Activated CD4-positive, alpha-beta T cell treated with anti-CD3 and anti-CD28 coated beads for 1 hour (primary cell): ENCODE data around the gene SMR3B.

Source experiments
- DNase-seq: peaks from one replicate; pipeline ENCODE4 v3.0.0-alpha.2; 2020

Gene SMR3B

DNA sequence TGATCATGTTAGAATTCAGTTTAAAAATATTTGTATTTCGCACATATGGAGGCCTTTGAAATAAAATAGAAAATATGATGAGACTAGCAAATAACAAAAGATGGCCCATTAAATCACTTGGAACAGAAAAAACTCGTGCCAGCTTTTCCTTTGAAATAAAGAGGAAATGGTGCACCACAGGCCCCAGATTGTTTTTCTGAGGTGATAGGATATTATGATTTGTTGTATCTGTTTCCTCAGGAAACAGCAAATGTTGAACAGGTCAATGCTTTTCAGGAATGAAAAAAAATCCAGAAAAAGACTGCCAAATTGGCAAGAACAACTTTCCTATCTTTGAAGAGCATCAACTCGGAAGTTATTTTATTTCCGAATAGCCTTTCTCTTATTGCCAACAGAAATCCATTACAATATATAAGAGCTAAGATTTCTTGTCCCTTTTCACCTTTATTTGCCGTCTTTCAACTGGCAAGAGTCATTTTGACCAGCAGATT lies at the start of gene SMR3B:
Gene SMR3B, plus strand, starts transcription at position 441 of the 491 bp plus-strand sequence. CDS start 1,380 bp downstream, outside the sequence.
- DNase-seq, result no peak

- no peak for DNase-seq
Measured at GRCh38 chr4:70334681-70335080, 48.2 kb upstream of the SMR3B start, which contains the start of gene CABS1. Gene CABS1 (plus strand): TSS chr4:70334981. CDS start chr4:70335040, 59 bp downstream.

DNA sequence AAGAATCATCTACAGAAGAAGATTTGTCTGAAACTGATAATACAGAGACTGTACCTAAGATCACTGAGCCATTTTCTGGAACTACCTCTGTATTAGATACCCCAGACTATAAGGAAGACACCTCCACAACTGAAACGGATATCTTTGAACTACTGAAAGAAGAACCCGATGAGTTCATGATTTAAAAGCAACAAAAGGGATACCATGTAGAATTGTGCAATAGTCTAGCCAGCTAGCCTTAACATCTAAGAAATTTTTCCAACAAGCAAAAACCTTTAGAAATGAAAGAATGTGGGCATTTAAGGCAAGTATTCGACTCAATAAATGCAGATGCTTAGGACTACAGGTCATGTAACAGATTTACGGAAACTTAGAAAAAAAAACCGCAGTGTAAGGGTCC lies 46.9 kb upstream of the SMR3B start:
- DNase-seq, result no peak

GRCh38 chr4:70337886-70338420 lies 45.0 kb upstream of the SMR3B start:
- DNase-seq, result no peak

- DNase-seq, result no peak
Measured at GRCh38 chr4:70356185-70356584, 26.7 kb upstream of the SMR3B start.

- DNase-seq, result no peak
Measured at GRCh38 chr4:70359115-70359661, 23.7 kb upstream of the SMR3B start.

GRCh38 chr4:70360460-70360859 lies 22.5 kb upstream of the SMR3B start, which contains the start of gene SMR3A:
Gene SMR3A (plus strand): TSS chr4:70360760. CDS start chr4:70362116, 1,356 bp downstream.
- no peak for DNase-seq

DNA sequence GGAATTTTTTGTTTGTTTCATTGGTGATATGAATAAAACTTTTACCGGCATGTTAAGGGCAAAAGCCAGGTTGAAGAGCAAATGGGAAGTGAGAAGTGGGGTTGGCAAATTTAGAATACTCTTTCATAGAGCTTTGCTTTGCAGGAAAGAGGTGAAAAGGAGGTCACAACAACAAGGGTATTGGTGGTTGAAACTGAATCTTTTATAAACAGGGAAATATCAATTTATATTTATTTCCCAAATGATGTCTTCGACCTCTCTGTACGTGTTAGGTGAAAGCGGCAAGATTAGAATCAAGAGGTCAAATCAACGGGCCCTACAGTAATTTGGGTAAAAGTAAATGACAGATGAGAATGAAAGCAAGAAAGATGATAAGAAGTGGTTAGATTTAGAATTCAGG lies 18.9 kb upstream of the SMR3B start:
- DNase-seq, result no peak

DNA sequence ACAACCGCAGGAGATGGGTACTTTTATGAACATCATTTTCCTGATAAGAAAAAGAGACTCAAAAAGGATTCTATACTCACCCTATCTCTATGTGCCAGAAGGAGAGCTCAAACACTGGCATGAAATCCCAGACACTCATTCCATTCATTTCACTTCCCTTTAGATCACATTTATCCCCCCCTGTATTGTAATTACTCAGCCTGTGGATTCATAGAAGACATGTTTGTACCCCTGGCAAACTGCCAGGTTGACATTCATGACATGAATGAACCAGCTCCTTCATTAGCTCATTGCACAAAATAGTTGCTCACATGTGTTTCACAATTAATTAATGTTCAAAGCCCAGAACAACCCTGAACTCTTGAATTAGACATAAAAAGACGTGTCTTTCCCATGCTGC lies 17.5 kb upstream of the SMR3B start:
- DNase-seq, result no peak

DNA sequence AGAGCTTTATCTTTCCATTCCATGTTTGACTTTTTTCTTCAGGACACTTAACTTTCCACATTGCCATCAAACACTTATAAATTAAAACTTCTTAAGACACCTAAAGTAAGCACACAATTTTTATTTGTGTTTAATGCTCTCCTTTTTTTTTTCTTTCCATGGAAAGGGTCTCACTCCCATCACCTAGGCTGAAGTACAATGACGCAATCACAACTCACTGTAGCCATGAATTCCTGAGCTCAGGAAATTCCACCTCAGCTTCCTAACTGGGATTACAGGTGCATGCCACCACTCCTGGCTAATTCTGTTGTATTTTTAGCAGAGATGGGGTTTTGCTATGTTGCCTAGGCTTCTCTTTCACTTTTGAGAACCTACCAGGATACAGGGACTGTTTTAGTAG lies 15.1 kb upstream of the SMR3B start:
- no peak for DNase-seq

GRCh38 chr4:70371987-70372386 lies 10.9 kb upstream of the SMR3B start:
- DNase-seq, result no peak

- no peak for DNase-seq
Measured at GRCh38 chr4:70372760-70373159, 10.2 kb upstream of the SMR3B start.

DNA sequence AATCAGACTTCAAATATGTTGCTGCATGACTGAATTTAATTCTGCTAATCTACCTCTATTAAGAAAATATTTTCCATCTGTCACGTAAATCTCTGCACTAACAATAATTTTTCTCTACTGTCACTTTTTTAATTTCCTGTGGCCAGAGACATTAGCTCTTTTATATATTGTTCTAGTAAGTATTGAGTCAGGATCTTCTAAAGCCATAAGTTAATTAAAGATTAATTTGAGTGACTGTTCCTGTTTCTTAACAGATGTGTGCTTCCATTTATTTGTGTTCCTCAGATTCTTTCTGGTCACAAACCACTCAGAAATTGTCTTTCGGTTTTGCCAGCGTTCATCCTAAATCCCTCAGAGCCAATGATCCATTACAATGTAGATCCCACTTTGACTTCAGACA lies 2.4 kb upstream of the SMR3B start:
- no peak for DNase-seq

GRCh38 chr4:70392057-70392776 lies 9.3 kb downstream of the SMR3B start:
- no peak for DNase-seq

DNA sequence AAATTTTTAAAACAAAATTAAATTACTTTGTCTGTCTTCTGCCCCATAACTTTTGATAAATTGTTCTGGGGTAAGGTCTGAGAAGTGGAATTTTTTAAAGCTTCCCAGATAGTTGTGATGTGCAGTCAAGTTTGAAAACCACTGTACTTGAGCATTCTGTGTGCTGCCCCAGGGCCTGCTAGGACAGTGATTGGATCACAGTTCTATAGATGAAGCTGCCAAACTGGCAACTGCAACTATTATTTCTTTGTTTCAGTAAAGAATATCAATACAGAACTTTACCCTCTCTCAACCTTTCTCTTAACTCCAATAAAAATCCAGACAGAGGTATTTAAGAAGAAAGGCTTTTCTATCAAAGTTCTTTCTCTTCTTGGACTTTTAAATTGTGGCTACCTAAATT lies 14.6 kb downstream of the SMR3B start, which contains the start of gene OPRPN:
Gene OPRPN, plus strand, starts transcription at position 361 of the 400 bp plus-strand sequence. CDS start 1,346 bp downstream, outside the sequence.
- DNase-seq, result no peak

GRCh38 chr4:70399319-70399718 lies 16.4 kb downstream of the SMR3B start:
- DNase-seq, result no peak

- DNase-seq, result no peak
Measured at GRCh38 chr4:70402762-70403161, 19.8 kb downstream of the SMR3B start.

DNA sequence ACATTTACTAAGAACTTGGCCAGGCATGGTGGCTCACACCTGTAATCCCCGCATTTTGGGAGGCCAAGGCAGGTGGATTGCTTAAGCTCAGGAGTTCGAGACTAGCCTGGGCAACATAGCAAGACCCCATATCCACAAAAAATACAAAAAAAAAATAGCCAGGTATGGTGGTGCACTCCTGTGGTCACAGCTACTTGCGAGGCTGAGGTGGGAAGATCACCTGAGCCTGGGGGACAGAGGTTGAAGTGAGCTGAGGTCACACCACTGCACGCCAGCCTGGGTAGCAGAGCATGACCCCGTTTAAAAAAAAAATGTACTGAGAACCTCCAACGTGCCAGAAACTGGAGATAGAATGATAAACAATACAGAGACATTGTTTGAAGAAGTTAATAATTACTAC lies 22.8 kb downstream of the SMR3B start:
- DNase-seq, result no peak

GRCh38 chr4:70425306-70425705 lies 42.4 kb downstream of the SMR3B start:
- DNase-seq, result no peak

DNA sequence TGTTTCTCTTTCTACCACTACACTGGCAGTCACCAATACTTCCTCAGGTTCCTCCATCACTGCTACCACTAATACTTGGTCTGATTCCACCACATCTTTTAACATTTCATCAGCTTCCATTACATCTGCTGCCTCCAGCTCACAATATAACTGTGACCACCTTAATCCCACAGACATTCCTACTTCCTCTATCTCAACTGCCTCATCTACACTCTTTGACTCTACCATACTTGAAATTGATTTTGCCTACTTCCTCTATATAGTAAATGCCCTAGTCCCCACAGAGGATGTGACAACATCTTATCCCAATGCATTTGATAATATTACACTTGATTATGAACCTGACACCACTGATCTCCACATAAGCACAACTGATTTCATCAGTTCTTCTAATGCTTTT lies 43.9 kb downstream of the SMR3B start:
- DNase-seq, result no peak

DNA sequence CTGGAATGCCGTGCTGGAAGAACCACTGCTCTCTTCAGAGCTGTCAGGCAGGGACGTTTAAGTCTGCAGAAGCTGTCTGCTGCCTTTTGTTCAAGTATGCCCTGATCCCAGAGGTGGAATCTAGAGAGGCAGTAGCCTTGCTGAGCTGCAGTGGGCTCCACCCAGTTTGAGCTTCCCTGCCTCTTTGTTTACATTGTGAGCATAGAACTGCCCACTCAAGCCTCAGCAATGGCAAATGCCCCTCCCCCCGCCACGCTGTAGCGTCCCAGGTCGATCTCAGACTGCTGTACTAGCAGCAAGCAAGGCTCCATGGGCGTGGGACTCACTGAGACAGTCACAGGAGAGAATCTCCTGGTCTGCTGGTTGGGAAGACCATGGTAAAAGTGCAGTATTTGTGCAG lies 54.3 kb downstream of the SMR3B start:
- no peak for DNase-seq
